GM18502 (cell line): Measurements from ENCODE around the gene MYH10.
"Not testable (repeated sequence)": the region's sequence is repeated elsewhere in the genome, so short reads cannot be mapped to it uniquely, and the experiment has no call there.

ENCODE experiments used
- ATAC-seq: cut with Tn5 transposase; IDR thresholded peaks from one replicate; pipeline ENCODE4 v1.9.1; 2021; ENCODE audit warnings: mild to moderate bottlenecking; ENCODE audit not compliant: unreplicated experiment, poor library complexity

MYH10 gene

GRCh38 chr17:8563024-8563776 is 67.3 kb downstream of the MYH10 start:
- no peak for ATAC-seq

- no peak for ATAC-seq
Observed at GRCh38 chr17:8558144-8558543, 72.4 kb downstream of the MYH10 start.

- no peak for ATAC-seq
Observed at GRCh38 chr17:8557176-8557806, 73.2 kb downstream of the MYH10 start.

- no peak for ATAC-seq
Observed at GRCh38 chr17:8556074-8556473, 74.5 kb downstream of the MYH10 start.

GRCh38 chr17:8555062-8555461 is 75.5 kb downstream of the MYH10 start:
- ATAC-seq: no peak

GRCh38 chr17:8552577-8553320 is 77.8 kb downstream of the MYH10 start:
- no peak for ATAC-seq

- no peak for ATAC-seq
Observed at GRCh38 chr17:8542599-8543502, 87.7 kb downstream of the MYH10 start.

GRCh38 chr17:8539976-8540375 is 90.5 kb downstream of the MYH10 start:
- ATAC-seq: not testable (repeated sequence)

- ATAC-seq: no peak
Observed at GRCh38 chr17:8537734-8538133, 92.8 kb downstream of the MYH10 start.

- ATAC-seq: no peak
Observed at GRCh38 chr17:8534498-8535188, 95.9 kb downstream of the MYH10 start.

GRCh38 chr17:8532021-8532420 is 98.5 kb downstream of the MYH10 start:
- no peak for ATAC-seq

GRCh38 chr17:8522577-8522976 is 107.9 kb downstream of the MYH10 start:
- no peak for ATAC-seq

- no peak for ATAC-seq
Observed at GRCh38 chr17:8520981-8521380, 109.5 kb downstream of the MYH10 start.

- no peak for ATAC-seq
Observed at GRCh38 chr17:8518850-8519249, 111.7 kb downstream of the MYH10 start.

GRCh38 chr17:8518326-8518725 is 112.2 kb downstream of the MYH10 start:
- no peak for ATAC-seq

- ATAC-seq: no peak
Observed at GRCh38 chr17:8514801-8515200, 115.7 kb downstream of the MYH10 start.

- ATAC-seq: no peak
Observed at GRCh38 chr17:8506145-8506544, 124.4 kb downstream of the MYH10 start.

- ATAC-seq: no peak
Observed at GRCh38 chr17:8504460-8505207, 125.9 kb downstream of the MYH10 start.

- no peak for ATAC-seq
Observed at GRCh38 chr17:8503807-8504206, 126.7 kb downstream of the MYH10 start.
